Mesothelial cell of epicardium (in vitro differentiated cells): ENCODE data around the gene RARRES1. TPM values are rescaled to one million over a fixed set of nuclear protein-coding genes. Genes with fewer than 3 reads are reported as not detected.

Experiments used
- DNase-seq, 2 experiments: peaks; one replicate each; pipeline ENCODE4 v3.0.0; 2021; ENCODE audit warnings: low spot score in 2 of 2; ENCODE audit not compliant: unreplicated experiment in 2 of 2
- H3K27ac Mint-ChIP-seq: 2 replicates; pipeline ENCODE4 v1.8.0; 2021; ENCODE audit warnings: mixed read lengths
- H3K27me3 Mint-ChIP-seq: 2 replicates; pipeline ENCODE4 v1.8.0; 2021; ENCODE audit warnings: low read depth, mixed read lengths
- H3K36me3 Mint-ChIP-seq: 2 replicates; pipeline ENCODE4 v1.8.0; 2021; ENCODE audit warnings: mixed read lengths
- H3K4me1 Mint-ChIP-seq: 2 replicates; pipeline ENCODE4 v1.8.0; 2021; ENCODE audit warnings: mixed read lengths
- H3K4me3 Mint-ChIP-seq: 2 replicates; pipeline ENCODE4 v1.8.0; 2021; ENCODE audit warnings: mild to moderate bottlenecking, moderate library complexity, mixed read lengths
- H3K9me3 Mint-ChIP-seq: 2 replicates; pipeline ENCODE4 v1.8.0; 2021; ENCODE audit warnings: mixed read lengths
- total RNA-seq: library from RNA; stranded (reverse); gene quantifications from 3 replicates; pipeline ENCODE4 v1.2.1, GENCODE V29; 2021
- TF ChIP-seq, protein P1 (sequence below): fragments of 200-600 bp; sonication (generic); IDR thresholded peaks from one replicate; pipeline ENCODE4 v1.5.0; 2021; ENCODE audit warnings: antibody characterized with exemption; ENCODE audit not compliant: unreplicated experiment

RARRES1 gene
- total RNA-seq, 1 donor from 2014 or later, result 53.0 TPM

DNA sequence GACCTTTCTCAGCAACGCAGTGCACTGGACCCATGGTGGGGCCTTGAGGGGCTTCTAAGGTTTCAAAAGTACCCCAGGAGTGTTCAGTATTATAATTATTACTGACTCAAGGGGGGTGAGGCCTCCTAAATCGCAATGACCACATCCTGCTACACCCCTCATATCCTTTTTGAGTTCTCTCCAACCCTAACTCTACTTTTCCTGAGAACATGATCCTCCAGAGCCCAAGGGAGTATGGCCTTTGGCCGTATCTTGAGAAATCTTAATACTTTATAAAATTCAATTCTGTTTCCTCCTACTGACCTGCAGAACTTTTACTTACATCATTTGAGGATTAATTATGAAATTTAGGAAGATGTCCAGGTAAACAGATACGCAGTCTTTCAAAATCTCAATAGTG lies 30.4 kb upstream of the RARRES1 start:
- peaks cover 58% of the 10 kb centered on the region for H3K4me1 Mint-ChIP-seq
- TF ChIP-seq, protein P1, sequence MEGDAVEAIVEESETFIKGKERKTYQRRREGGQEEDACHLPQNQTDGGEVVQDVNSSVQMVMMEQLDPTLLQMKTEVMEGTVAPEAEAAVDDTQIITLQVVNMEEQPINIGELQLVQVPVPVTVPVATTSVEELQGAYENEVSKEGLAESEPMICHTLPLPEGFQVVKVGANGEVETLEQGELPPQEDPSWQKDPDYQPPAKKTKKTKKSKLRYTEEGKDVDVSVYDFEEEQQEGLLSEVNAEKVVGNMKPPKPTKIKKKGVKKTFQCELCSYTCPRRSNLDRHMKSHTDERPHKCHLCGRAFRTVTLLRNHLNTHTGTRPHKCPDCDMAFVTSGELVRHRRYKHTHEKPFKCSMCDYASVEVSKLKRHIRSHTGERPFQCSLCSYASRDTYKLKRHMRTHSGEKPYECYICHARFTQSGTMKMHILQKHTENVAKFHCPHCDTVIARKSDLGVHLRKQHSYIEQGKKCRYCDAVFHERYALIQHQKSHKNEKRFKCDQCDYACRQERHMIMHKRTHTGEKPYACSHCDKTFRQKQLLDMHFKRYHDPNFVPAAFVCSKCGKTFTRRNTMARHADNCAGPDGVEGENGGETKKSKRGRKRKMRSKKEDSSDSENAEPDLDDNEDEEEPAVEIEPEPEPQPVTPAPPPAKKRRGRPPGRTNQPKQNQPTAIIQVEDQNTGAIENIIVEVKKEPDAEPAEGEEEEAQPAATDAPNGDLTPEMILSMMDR, result no peak
- no peak overlapping the region for H3K4me3 Mint-ChIP-seq
- DNase-seq, result no peak
- H3K27ac Mint-ChIP-seq, result peak overlapping the region; percentile 89
- peaks cover 8% of the 10 kb centered on the region for H3K9me3 Mint-ChIP-seq
- peaks cover 33% of the 10 kb centered on the region for H3K36me3 Mint-ChIP-seq
- H3K27me3 Mint-ChIP-seq, result no peaks in the 10 kb centered on the region

DNA sequence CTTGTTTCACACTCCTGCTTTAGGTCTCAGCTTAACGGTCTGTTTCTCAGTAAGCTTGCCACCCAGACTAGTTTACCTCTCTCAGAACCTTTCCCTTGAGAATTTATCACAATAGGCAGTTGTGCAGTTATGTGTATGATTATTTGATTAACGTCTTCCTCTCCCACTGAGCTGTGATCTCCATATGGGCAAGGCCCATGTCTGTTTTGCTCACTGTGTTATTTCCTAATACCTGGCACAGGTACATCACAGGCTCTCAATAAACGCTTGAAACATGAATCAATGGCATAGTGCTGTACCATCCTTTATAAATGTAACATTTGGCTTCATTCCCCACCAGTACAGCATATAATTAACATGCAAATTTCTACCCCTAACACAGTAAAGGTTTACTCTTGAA lies 29.1 kb upstream of the RARRES1 start:
- TF ChIP-seq, protein P1, result no peak
- Mint-ChIP-seq H3K27me3 (no peaks in the 10 kb centered on the region), H3K9me3 (peaks cover 8% of the 10 kb centered on the region), H3K4me1 (peaks cover 47% of the 10 kb centered on the region), H3K4me3 (no peak overlapping the region), H3K36me3 (peaks cover 34% of the 10 kb centered on the region), H3K27ac (peak overlapping the region; percentile 89)
- no peak for DNase-seq

DNA sequence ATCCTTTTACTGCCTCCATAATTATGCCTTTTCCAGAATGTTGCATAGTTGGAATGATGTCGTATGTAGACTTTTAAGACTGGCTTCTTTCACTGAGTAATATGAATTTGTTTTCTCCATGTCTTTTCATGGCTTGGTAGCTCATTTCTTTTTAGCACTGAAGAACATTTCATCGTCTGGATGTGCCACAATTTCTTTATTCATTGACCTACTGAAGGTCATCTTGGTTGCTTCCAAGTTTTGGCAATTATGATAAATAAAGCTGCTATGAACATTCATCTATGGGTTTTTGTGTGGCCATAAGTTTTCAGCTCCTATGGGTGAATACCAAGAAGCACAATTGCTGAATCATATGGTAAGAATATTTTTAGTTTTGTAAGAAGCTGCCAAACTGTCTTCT lies 23.2 kb upstream of the RARRES1 start:
- Mint-ChIP-seq H3K36me3 (peaks cover 32% of the 10 kb centered on the region), H3K9me3 (peaks cover 8% of the 10 kb centered on the region), H3K27me3 (no peaks in the 10 kb centered on the region), H3K4me3 (no peak overlapping the region), H3K27ac (peak overlapping the region; percentile 73), H3K4me1 (peaks cover 7% of the 10 kb centered on the region)
- DNase-seq, result no peak
- TF ChIP-seq, protein P1, result no peak

DNA sequence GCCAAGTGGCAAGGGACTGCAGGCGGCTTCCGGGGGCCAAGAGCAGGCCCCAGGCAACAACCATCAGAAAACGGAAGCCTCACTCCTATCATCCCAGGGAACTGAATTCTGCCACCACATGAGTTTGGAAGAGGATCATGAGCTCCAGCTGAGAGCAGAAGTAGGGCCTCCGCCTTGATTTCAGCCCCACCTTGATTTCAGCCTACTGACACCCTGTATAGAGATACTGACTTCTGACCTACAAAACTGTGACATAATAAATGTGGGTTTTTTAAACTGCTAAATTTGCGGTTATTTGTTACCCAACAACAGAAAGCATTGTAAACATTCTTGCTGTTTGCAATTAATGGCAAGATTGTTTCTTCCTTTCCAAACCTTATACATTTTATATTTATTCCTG lies 21.6 kb upstream of the RARRES1 start:
- Mint-ChIP-seq H3K27ac (no peak overlapping the region), H3K4me1 (peaks cover 9% of the 10 kb centered on the region), H3K27me3 (no peaks in the 10 kb centered on the region), H3K36me3 (peaks cover 33% of the 10 kb centered on the region), H3K9me3 (no peaks in the 10 kb centered on the region), H3K4me3 (no peak overlapping the region)
- TF ChIP-seq, protein P1, result no peak
- DNase-seq, result no peak

DNA sequence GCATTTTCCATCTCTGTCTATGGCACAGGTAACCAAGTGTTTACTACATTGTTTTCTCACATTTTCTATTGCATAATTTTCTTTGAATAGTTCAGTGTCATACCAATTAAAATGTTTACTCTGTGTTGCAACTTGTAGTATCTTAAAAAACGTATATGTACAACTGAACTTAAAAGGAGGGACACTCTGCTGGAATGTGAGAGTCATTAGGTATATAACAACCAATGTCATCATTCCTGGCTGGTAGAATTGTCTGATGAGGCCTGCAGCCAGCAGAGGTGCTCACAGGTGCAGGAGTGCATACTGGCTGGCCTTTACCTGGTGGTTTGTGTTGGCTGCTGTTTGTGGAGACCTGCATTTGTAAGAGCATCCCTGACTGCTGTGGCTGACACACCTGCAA lies 19.1 kb upstream of the RARRES1 start:
- H3K27me3 Mint-ChIP-seq, result no peaks in the 10 kb centered on the region
- no peak overlapping the region for H3K4me3 Mint-ChIP-seq
- H3K36me3 Mint-ChIP-seq, result peaks cover 36% of the 10 kb centered on the region
- peak overlapping the region; percentile 11 for H3K27ac Mint-ChIP-seq
- H3K9me3 Mint-ChIP-seq, result no peaks in the 10 kb centered on the region
- no peak for DNase-seq
- peaks cover 18% of the 10 kb centered on the region for H3K4me1 Mint-ChIP-seq
- TF ChIP-seq, protein P1, result no peak

DNA sequence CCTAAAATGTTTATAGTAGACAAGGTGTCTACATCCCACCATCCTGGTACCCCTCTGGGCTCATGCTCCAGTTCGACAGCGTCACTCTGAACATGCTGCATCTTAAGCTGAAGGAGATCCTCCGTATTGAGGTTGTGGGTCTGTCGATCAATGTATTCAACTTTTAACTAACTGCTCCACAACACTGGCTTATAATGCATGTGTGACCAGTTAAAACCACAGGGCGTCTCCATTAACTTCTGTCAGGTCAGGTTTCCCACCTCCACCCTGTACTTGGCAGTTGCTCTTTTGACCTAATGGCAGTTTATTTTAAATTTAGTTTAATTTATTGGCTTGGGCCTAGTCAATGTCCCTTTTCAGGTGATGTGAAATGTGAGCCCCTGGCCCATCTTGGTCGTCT lies 17.8 kb upstream of the RARRES1 start:
- no peaks in the 10 kb centered on the region for H3K27me3 Mint-ChIP-seq
- H3K36me3 Mint-ChIP-seq, result peaks cover 40% of the 10 kb centered on the region
- DNase-seq, result no peak
- TF ChIP-seq, protein P1, result no peak
- H3K27ac Mint-ChIP-seq, result no peak overlapping the region
- H3K9me3 Mint-ChIP-seq, result peaks cover 2% of the 10 kb centered on the region
- peaks cover 12% of the 10 kb centered on the region for H3K4me1 Mint-ChIP-seq
- no peak overlapping the region for H3K4me3 Mint-ChIP-seq
